IPS-20b (cell line): ENCODE data around the gene CCDC68.
"Not testable (repeated sequence)": the region's sequence is repeated elsewhere in the genome, so short reads cannot be mapped to it uniquely, and the experiment has no call there.

ENCODE experiments used
- H3K27ac ChIP-seq: one replicate; pipeline ENCODE4 v1.5.1; 2013; ENCODE audit warnings: low read length
- H3K27me3 ChIP-seq: 2 replicates; pipeline ENCODE4 v1.6.1; 2013; ENCODE audit warnings: mild to moderate bottlenecking, low read length, inconsistent platforms; ENCODE audit not compliant: insufficient read depth
- H3K36me3 ChIP-seq: 2 replicates; pipeline ENCODE4 v1.6.1; 2013; ENCODE audit warnings: low read depth, mild to moderate bottlenecking, inconsistent platforms, low read length, moderate library complexity; ENCODE audit not compliant: insufficient read depth
- H3K4me1 ChIP-seq: 2 replicates; pipeline ENCODE4 v1.6.1; 2013; ENCODE audit warnings: mild to moderate bottlenecking, control low read depth, inconsistent platforms, low read length, moderate library complexity; ENCODE audit not compliant: insufficient read depth
- H3K4me3 ChIP-seq: 2 replicates; pipeline ENCODE4 v1.5.1; 2013; ENCODE audit warnings: mild to moderate bottlenecking, low read length, inconsistent platforms
- H3K9ac ChIP-seq: 2 replicates; pipeline ENCODE4 v1.6.1; 2013; ENCODE audit warnings: low read depth, mild to moderate bottlenecking, inconsistent platforms, low read length, moderate library complexity
- H3K9me3 ChIP-seq: 2 replicates; pipeline ENCODE4 v1.6.1; 2013; ENCODE audit warnings: mild to moderate bottlenecking, low read depth, low read length, inconsistent platforms; ENCODE audit not compliant: insufficient read depth

The CCDC68 gene

GRCh38 chr18:54983041-54983686 lies 23.9 kb upstream of the CCDC68 start:
- Histone ChIP-seq H3K27ac (no peak overlapping the region), H3K4me3 (no peak overlapping the region), H3K36me3 (no peaks in the 10 kb centered on the region), H3K9me3 (no peaks in the 10 kb centered on the region), H3K27me3 (no peaks in the 10 kb centered on the region), H3K4me1 (no peaks in the 10 kb centered on the region), H3K9ac (no peak overlapping the region)

- Histone ChIP-seq H3K27ac (no peak overlapping the region), H3K36me3 (no peaks in the 10 kb centered on the region), H3K9me3 (no peaks in the 10 kb centered on the region), H3K27me3 (no peaks in the 10 kb centered on the region), H3K4me3 (no peak overlapping the region), H3K4me1 (no peaks in the 10 kb centered on the region), H3K9ac (no peak overlapping the region)
Measured at GRCh38 chr18:54981076-54981475, 21.8 kb upstream of the CCDC68 start.

DNA sequence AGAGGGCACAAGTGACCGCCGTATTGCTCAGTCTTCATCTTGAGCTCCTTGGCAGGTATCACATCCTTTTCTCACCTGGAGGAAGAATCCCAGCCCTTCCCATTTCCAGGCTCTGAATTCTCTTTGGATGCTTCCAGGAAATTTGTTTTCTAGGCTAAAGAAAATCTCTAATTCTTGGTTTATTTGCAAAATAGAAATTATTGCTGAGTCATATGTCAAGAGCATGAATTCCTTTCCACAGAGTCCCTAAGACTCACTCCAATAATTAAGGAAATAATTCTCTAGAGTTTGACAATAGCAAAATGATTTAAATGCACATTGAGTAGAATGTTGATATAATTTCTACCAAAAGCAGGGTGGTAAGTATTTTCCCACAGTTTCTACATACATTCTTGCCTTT lies 16.3 kb upstream of the CCDC68 start:
- no peak overlapping the region for H3K27ac ChIP-seq
- no peaks in the 10 kb centered on the region for H3K36me3 ChIP-seq
- no peaks in the 10 kb centered on the region for H3K9me3 ChIP-seq
- no peaks in the 10 kb centered on the region for H3K27me3 ChIP-seq
- no peak overlapping the region for H3K9ac ChIP-seq
- H3K4me1 ChIP-seq: no peaks in the 10 kb centered on the region
- H3K4me3 ChIP-seq: no peak overlapping the region

DNA sequence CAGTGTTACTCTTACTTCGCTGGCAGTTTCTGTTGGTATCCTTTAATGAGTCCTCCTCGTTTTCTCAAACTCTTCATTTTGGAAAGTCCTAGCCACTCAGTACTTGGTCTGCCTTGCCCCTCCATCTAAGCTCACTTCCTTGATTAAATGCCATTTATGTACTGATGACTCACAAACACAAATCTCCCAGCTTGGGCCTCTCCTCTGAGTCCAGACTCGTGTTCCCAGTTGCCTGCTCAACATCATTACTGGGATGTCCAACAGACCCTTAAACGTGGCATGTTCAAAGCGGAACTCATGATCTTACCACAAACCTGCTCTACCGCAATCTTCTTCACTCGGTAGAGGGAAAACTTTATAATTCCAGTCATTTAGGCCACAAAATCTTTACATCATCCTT lies 13.8 kb upstream of the CCDC68 start:
- Histone ChIP-seq H3K4me1 (no peaks in the 10 kb centered on the region), H3K36me3 (no peaks in the 10 kb centered on the region), H3K27me3 (no peaks in the 10 kb centered on the region), H3K9ac (no peak overlapping the region), H3K9me3 (no peaks in the 10 kb centered on the region), H3K27ac (no peak overlapping the region), H3K4me3 (no peak overlapping the region)

GRCh38 chr18:54968807-54969206 lies 9.5 kb upstream of the CCDC68 start:
- Histone ChIP-seq H3K9me3 (no peaks in the 10 kb centered on the region), H3K4me3 (no peak overlapping the region), H3K9ac (no peak overlapping the region), H3K27me3 (no peaks in the 10 kb centered on the region), H3K4me1 (no peaks in the 10 kb centered on the region), H3K27ac (no peak overlapping the region), H3K36me3 (no peaks in the 10 kb centered on the region)

GRCh38 chr18:54968237-54968636 lies 9.0 kb upstream of the CCDC68 start:
- not testable (repeated sequence) for H3K9ac ChIP-seq, H3K27me3 ChIP-seq, H3K27ac ChIP-seq, H3K36me3 ChIP-seq, H3K4me1 ChIP-seq, H3K9me3 ChIP-seq, H3K4me3 ChIP-seq

DNA sequence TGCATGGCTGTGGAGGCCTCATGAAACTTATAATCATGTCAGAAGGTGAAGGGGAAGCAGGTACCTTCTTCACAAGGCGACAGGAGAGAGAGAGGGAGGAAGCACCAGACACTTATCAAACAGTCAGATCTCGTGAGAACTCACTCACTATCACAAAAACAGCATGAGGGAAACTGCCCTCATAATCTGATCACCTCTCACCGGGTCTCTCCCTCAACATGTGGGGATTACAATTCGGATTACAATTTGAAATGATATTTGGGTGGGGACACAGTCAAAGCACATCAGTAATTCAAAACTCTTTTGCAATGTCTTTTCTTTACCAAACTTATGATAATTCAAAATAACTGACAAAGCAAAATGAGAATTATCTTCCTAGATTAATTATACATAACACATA lies 8.5 kb upstream of the CCDC68 start:
- Histone ChIP-seq H3K36me3 (no peaks in the 10 kb centered on the region), H3K9me3 (no peaks in the 10 kb centered on the region), H3K9ac (no peak overlapping the region), H3K27me3 (no peaks in the 10 kb centered on the region), H3K4me3 (no peak overlapping the region), H3K27ac (no peak overlapping the region), H3K4me1 (no peaks in the 10 kb centered on the region)

GRCh38 chr18:54964741-54965140 lies 5.5 kb upstream of the CCDC68 start:
- no peaks in the 10 kb centered on the region for H3K9me3 ChIP-seq
- H3K4me1 ChIP-seq: no peaks in the 10 kb centered on the region
- peaks cover 6% of the 10 kb centered on the region; the same call in 1 of the 2 replicates for H3K27me3 ChIP-seq
- no peak overlapping the region for H3K9ac ChIP-seq
- H3K27ac ChIP-seq: no peak overlapping the region
- no peaks in the 10 kb centered on the region for H3K36me3 ChIP-seq
- H3K4me3 ChIP-seq: no peak overlapping the region

- no peaks in the 10 kb centered on the region for H3K9me3 ChIP-seq
- H3K27me3 ChIP-seq: peaks cover 18% of the 10 kb centered on the region; the same call in 1 of the 2 replicates
- H3K36me3 ChIP-seq: no peaks in the 10 kb centered on the region
- H3K4me3 ChIP-seq: no peak overlapping the region
- no peaks in the 10 kb centered on the region for H3K4me1 ChIP-seq
- H3K9ac ChIP-seq: no peak overlapping the region
- H3K27ac ChIP-seq: no peak overlapping the region
Measured at GRCh38 chr18:54962919-54963645, 3.8 kb upstream of the CCDC68 start.

DNA sequence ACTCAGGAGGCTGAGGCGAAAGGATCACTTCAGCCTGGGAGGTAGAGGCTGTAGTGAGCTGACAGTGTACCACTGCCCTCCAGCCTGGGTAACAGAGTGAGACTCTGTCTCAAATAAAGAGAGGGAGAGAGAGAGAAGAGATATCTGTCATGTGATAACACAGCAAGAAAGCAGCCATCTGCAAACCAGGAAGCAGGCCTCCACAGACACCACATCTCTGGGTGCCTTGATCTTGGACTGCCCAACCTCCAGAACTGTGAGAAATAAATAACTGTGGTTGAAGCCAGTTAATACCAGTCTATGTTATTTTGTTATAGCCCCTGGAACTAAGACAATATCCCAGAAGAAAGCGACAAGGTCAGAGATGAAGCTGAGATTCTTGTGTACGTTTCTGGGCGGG lies 2.6 kb upstream of the CCDC68 start:
- no peak overlapping the region for H3K9ac ChIP-seq
- no peaks in the 10 kb centered on the region for H3K36me3 ChIP-seq
- no peak overlapping the region for H3K27ac ChIP-seq
- peaks cover 19% of the 10 kb centered on the region; the same call in 1 of the 2 replicates for H3K27me3 ChIP-seq
- H3K4me3 ChIP-seq: no peak overlapping the region
- no peaks in the 10 kb centered on the region for H3K4me1 ChIP-seq
- no peaks in the 10 kb centered on the region for H3K9me3 ChIP-seq

DNA sequence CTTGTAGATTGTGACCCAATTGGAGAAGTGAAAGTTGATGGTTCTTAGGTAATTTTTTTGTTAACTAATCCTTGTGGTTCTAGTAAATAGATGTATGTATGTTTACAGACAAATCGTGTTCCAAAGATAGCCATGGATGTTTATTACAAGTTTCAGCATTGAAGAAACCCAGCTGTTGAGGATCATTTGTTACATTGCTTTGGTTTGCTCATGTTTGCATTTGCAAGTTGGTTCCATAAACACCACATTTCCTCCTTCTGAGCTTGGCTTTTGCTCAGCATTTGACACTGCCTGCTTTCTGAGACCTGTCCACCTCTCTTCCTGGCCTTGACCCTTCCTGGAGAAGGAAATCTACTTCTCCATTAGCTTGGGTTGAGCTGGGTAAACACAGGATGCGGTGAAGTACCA lies 1.8 kb upstream of the CCDC68 start:
- H3K9me3 ChIP-seq: no peaks in the 10 kb centered on the region
- H3K36me3 ChIP-seq: no peaks in the 10 kb centered on the region
- no peaks in the 10 kb centered on the region for H3K4me1 ChIP-seq
- H3K4me3 ChIP-seq: no peak overlapping the region
- no peak overlapping the region for H3K27ac ChIP-seq
- peaks cover 19% of the 10 kb centered on the region; the same call in 1 of the 2 replicates for H3K27me3 ChIP-seq
- no peak overlapping the region for H3K9ac ChIP-seq

DNA sequence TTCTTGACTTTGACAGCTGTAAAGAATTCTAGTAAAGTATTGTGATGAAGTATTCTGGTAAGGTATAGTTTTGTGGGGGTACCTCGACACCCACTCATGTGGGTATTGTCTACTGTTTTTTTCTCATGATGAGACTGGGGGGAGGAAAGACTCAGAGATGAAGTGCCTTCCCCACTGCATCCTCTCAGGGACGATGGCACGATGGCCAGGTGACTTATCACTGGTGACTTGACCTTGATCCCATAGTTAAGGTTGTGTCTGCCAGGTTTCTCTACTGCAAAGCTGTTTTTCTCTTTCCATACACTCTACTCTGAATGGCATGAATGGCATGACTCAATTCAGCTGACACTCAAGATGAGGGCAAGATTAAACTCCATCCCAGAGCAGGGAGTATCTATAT lies 936 bp upstream of the CCDC68 start:
- Histone ChIP-seq H3K9me3 (no peaks in the 10 kb centered on the region), H3K27me3 (peaks cover 19% of the 10 kb centered on the region; the same call in 1 of the 2 replicates), H3K27ac (no peak overlapping the region), H3K36me3 (no peaks in the 10 kb centered on the region), H3K4me1 (no peaks in the 10 kb centered on the region), H3K4me3 (no peak overlapping the region), H3K9ac (no peak overlapping the region)
